GM19455 (cell line): ENCODE data around the gene SLC4A2.

Source experiments
- ATAC-seq: cut with Tn5 transposase; IDR thresholded peaks from one replicate; pipeline ENCODE4 v1.9.1; 2021; ENCODE audit not compliant: unreplicated experiment

Gene SLC4A2

DNA sequence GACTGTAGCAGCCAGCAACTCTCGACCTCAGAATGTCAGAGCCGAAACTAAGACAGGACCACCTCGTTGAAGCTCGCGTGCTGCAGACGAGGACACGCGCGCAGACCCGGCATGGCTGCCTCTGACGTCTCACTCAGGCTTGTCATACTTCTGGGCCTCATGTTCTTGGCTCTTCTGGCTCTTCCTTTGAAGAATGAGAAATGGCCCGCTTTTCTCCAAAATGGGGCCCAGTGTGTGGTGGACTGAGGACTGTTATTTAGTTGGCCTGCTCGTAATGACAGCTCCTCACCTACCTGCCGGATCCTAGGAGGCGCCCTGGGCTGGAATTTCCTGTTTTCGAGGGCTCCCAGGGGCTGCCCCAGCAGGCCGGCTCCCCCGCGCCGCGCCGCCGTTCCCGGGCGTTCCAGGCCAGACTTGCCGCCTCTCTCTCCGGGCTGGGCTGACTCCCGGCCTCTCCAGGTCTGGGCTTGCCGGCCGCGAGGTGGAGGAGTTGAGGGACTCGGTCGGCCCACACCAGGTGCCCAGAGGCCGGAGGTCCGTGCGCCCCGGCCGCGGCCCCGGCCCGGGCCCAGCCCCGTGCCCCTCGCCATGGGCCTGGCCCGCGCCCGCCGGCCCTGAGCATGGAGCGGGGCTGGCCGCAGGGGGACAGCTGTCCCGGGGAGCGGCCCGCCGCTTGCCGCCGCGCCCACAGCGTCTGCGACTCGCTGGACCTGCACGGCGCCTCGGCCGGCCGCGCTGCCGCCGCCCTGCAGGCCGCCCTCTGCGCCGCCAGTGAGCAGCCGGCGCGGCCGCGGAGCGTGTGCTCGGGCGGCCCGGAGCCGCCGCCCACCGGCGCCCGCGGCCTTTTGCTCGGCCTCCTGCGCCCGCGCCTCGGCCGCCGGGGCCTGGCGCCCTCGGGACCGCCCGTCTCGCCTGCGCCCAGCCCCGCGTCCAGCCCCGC, 55.0 kb downstream of the SLC4A2 start:
- no peak for ATAC-seq

DNA sequence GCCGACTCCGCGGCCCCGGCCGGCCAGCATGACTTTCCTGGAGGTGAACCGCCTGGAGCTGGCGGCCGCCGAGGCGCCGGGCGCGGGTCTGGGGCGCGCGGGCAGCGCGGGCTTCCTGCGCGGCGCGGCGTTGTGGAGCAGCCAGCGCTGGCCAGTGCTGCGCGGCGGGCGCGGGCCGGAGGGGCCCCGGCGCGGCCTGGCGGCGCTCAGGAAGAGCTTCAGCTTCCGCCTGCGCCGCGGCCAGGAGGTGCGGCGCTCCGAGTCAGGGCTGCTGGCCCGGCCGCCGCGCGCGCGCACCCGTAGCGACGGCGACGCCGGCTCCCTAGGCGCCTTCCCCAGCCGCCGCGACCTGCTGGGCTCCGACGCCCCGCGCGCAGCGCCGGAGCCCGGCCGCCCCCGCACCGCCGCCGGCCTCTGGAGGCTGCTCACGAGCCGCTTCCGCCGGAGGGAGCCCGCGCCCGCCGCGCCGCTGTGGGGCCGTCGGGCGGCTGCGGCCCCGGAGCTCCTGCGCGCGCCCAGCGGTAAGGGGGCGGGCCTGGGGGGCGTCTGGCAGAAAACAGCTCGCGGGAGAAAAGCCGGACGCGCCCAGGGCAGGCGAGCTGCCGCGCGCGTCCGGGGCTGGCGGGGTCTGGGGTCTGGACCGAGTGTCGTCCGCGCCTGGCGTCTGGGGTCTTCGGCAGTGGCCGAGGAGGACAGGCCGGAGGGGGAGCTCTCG, 55.9 kb downstream of the SLC4A2 start:
- ATAC-seq = no peak

DNA sequence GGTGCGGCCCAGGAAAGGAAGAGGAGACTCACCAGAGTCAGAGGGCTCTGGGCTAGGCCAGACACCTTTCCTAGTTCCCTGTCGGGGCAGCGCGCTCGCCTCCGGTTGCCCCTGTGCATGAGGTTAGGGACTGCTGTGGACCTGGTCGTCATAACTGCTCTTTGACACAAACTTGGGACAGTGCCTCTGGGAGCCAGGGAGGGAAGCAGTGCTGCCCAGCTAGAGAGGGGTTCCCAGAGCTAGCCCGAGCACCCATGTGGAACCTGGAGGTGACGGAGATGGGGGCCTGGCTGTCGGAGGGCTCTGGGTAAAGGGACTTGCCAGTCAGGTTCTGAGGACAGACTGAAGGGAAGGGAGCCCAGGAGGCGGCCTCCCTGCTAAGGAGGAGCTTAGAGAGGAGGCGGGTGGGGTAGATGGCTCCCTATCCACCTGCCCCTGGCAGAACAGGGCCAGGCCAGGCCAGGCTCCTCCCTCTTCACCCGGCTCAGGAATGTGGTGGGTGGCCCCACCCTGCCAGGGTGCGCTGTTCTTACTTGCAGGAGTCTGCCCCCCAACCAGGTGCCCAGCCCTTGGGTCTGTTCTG, 56.5 kb downstream of the SLC4A2 start:
- ATAC-seq = no peak

DNA sequence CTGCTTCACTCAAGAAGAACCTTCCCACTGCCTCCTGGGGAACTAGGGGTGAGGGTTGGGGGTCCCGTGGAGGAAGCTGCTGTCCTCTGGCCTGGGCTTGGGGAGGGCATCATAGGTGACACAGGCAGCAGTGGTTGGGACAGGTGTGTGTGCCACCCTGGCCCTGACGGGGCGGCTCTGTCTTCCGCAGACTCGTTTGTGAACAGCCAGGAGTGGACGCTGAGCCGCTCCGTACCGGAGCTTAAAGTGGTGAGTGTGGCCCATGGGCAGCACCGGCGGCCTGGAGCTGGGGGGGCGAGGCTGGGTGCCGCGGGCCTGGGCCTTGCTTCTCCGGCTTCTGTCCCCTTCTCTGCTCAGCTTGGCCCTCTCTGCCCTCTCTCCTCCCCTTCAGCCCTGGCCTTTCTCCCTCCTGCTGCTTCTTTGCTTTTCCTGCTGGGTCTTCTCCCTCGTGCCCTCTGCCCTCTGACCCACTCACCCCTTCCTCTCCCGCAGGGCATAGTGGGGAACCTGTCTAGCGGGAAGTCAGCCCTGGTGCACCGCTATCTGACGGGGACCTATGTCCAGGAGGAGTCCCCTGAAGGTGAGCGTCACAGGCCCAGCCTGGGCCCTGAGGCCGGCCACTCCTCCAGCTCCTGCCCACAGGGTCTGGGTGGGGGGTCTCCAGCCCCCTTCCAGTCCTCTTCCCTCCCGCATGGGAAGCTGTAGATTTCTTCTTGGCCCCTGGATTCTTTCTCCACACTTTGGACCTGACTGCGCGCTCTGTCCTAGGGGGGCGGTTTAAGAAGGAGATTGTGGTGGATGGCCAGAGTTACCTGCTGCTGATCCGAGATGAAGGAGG, 57.4 kb downstream of the SLC4A2 start:
- ATAC-seq = no peak

DNA sequence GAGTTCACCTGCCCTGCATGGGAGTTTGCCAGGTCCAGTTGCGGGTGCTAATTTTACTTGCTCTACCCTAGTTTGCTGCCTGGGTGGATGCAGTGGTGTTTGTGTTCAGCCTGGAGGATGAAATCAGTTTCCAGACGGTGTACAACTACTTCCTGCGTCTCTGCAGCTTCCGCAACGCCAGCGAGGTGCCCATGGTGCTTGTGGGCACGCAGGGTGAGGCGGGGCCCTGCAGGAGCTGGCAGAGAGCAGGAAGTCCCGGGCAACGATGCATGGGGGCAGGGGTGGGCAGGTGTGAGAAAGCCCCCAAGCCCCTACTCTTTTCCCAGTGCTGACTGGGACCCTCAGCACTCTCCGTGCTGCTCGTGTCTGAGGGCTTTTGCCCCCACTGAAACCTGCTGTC, 58.2 kb downstream of the SLC4A2 start:
- no peak for ATAC-seq

DNA sequence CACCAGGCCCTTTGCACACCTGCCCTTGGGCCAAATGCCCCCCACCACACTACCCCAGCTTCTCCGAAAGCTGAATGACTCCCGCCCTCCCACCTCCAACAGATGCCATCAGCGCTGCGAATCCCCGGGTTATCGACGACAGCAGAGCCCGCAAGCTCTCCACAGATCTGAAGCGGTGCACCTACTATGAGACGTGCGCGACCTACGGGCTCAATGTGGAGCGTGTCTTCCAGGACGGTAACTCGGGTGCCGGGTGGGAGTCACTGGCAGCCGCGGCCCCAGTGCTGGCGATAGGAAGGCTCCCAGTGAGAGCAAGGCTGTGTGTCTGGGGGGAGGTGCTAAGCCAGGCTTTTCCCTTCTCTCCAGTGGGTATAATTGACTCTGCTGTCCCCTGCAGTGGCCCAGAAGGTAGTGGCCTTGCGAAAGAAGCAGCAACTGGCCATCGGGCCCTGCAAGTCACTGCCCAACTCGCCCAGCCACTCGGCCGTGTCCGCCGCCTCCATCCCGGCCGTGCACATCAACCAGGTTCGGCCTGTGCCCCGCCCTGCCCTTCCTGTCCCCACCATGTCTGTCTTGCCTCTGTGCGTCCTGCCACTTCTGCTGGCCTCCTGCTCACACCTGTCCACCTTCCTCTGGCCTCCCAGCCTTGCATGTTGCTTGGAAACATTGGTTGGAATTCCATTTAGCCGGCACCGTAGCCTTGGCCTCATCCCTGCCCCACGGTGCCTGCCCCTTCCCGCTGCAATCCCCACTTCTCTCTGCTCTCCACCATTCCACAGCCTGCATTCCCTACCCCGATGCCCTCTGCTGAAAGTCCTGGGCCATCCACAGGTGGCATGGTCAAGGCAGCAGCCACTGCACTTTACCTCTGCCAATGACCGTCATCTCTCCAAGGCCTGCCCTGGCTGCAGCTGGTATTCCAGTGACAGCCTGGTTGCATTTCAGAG, 59.0 kb downstream of the SLC4A2 start:
- ATAC-seq = no peak

DNA sequence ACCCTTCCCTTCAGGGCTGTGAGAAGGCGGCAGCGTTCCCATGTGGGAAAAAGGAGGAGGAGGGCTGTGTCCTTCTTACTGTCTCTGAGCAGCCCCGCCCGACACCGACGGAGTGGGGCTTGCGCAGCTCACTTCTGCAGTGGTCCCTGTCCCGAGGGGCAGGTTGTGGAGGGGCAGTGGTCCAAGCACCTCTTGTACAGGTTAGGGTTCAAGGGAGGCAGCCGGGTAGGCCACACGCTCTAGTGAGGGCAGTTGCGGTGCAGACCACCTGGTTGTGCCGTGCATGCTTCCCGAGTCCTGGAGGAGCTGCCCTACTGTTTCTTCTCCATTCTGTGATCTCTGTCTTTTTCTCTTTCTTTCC, 59.6 kb downstream of the SLC4A2 start:
- no peak for ATAC-seq

DNA sequence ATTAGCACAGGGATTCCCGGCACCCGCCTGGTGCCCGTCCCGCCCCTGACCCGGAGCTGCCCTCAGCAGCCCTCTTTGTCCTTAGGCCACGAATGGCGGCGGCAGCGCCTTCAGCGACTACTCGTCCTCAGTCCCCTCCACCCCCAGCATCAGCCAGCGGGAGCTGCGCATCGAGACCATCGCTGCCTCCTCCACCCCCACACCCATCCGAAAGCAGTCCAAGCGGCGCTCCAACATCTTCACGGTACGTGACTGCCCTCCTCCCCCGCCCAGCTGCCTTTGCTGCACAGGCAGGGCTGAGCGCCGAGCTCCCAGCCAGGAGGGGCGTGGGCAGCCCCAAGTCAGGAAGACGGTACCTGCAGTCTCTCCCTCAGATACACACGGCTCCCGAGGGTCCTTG, 60.5 kb downstream of the SLC4A2 start:
- ATAC-seq = no peak

DNA sequence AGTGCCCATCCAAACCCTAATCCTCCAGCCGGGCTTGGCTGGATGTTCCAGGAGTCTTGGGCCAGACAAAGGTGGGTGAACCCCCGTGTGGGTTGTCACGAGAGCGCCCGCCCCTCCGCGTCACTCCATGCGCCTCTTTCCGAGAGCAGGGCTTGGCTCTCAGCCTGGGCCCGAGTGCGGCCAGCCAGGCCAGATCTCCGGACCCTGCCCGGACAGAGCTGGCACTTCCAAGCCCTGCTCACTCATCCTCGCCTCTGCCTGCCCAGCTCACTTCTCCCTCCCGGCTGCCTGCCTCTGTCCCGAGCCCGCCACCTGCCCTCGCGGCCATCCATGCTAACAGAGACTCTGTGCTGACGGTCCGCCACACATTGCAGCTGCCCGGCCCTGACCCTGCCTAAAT, 61.5 kb downstream of the SLC4A2 start:
- ATAC-seq = no peak

DNA sequence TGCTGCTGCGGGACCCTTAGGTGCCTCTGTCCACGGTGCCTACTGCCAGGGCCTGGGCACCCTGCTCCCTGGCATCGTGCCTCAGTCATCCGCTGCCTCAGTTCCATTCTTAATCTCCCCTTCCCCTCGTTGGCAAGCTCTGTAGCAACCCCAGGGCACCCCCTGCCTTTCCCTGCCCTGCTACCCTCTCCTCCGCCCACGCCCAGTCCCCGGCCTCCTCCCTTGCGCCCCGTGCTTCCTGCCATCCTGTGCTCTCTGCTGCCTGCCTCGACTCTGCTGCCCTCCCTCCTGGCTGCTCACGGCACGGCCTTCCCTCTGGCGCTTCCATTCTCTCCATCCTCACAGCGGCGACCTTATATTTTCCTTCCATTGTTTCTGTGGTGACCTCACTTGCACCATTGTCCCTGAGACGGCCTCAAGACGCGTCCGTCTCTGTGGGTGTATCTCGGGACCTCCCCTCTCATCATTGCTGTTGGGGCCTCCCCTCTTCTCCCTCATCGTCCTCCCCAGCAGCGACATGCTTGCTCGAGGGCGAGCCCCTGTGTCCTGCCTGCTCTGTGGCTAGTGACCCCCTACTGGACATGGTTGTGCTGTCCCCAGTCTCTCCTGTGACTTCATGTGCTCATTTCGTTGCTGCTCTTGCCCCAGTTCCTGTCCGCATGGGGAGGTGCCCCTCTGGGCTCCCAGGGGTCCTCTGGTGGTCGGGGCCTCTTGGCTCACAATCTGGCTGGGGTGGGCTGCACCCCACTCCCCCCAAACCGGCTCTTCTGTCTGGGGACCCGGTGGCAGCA, 62.2 kb downstream of the SLC4A2 start:
- no peak for ATAC-seq

DNA sequence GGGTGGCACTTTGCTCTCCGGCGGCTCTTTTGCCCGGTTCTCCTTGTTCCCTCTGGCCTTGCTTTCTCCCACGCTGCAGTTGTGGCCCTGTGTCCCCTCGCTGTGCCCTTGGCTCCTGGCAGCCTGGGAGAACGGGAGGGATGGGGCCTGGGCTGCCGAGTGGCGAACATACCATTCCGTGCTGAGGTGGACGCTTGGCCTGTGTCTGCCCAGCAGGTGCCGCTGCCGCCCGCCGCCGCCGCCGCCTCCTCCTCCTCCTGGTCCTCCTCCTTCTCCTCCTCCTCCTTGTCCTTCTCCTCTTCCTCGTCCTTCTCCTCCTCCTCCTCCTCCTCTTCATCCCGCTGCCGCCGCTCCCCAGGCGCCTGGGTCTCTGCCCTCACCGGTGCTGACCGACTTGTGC, 62.9 kb downstream of the SLC4A2 start:
- no peak for ATAC-seq

DNA sequence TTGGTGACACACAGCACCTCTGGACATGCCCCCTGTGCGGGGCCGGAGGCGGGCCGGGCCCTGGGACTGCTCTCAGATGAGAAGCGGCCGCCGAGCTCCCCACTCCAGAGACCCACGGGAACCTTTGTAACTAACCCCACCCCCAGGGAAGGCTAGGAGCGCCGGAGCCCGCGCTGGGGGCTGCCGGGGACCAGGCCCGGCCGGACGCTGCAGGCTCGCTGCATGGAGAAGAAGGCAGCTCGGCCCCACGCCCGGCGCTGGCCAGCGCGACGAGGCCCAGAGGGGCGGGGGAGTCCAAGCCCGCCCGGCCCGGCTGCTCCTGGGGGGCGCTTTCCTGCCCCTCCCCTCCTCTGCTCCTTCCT, 63.4 kb downstream of the SLC4A2 start:
- ATAC-seq = no peak

DNA sequence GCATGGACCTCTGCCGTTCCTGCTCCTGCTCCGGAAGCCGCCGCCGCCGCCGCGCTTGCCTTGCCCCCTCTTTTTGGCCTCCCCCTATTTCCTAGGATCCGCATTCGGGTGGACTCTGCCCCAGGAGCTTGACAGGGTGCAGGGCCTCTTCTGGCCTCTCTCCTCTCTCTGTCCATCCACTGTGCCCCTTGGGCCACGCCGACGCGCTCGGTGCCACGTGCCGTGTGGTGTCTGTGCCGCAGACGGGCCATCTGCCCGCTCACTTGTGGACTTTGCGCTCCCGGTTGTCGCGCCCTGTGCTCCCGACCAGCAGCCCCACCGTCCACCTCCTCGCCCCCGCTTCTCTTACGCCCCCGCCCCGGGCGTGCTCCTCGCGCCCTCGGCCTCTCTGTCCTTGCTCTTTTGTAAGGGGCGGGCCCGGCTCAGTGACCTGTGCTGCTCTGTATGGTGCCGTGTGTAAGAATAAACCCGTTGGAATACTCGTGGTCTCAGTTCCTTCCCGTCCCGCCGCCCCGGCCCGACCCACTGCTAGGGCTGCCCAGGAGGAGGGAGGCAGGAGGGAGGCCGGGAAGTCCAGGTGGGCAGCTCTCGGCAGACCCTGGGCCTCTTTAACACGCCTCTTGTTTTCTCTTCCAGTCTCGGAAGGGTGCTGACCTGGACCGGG, 63.9 kb downstream of the SLC4A2 start:
- ATAC-seq = no peak

DNA sequence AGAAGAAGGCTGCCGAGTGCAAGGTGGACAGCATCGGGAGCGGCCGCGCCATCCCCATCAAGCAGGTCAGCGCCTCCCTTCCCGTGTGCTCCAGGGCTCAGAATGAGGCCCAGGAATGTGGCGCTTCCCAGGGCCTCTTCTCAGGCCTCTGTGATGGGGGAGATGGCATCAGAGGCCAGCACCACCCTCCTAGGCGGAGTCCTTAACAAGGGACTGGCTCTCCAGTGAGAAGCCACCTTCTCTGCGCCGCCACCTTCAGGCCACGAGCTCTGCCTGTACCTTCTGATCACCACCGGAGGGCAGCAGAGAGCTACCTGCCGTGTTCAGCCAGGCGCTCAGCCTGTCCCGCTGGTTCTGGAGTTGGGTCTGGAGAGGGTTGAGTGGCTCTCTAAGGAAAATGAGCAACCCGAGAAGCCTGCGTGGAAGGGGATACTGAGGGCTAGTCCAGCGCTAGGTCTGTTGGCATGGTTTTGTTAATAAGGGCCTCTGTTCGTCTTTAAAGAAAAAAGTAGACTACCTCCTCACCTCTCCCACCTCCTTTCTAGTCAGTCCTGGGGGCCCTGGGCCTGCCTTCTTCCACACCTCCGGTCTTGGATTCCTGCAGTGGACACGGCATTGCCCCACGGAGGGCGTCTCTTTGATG, 64.6 kb downstream of the SLC4A2 start:
- peak; percentile 82 for ATAC-seq

DNA sequence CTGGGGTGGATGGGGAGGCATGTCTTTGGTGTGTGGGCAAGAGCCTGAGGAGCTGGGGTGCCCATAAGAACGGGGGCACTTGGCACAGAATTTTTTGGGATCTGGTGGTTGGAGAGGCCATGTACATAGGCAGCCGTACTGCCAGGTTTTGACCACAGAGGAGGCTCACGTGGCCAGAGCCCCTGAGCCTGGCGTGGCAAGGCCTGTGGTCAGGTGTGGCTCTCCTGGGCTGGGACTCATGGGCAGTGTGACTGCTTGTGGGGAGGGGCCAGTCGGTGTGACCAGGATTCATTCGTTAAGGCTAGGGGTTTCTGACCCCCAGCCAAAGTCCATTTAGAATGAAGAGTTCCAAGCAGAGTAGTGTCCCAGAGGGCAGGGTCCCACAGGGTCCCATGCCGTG, 65.1 kb downstream of the SLC4A2 start:
- ATAC-seq = no peak

DNA sequence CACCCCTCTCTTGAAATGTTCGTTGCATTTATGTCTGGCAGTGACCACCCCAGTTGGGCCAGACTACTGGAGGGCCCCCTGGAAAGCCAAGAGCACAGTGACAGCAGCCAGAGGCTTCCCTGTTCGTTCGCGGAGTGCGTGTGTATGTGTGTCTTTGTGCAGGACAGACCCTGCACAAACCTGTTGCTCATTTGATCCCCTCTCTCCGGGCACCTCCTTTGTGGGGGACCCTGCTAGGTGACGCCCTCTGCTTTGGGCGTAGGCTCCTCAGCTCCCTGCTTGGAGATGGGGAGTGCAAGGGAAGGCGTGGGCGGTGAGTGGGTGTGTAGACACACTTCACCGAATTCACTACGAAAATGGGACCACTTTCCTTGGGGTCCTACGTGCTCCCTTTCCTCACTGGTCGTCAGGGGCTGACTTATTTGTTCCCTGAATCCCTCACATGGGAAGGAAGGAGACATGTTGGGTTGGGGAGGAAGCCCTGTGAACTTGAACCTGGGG, 65.6 kb downstream of the SLC4A2 start:
- ATAC-seq = no peak

DNA sequence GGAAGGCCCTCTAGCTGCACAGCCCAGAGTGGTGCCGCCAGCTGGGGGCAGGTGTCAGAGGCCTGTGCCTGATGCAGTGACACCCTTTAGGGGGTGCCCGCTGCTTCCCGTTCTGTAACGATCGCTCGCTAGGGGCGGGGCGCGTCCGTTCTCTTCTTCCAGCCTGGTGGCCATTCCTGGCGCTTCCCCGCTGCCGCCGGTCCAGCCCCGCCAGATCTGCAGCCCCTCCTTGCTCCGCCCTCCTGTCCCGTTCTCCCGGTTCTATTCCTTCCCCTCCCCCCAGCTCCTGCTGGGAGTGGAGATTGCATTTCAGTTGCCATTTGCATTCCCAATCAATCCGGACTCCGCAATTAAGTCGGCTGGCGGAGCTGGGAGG, 66.1 kb downstream of the SLC4A2 start:
- no peak for ATAC-seq

DNA sequence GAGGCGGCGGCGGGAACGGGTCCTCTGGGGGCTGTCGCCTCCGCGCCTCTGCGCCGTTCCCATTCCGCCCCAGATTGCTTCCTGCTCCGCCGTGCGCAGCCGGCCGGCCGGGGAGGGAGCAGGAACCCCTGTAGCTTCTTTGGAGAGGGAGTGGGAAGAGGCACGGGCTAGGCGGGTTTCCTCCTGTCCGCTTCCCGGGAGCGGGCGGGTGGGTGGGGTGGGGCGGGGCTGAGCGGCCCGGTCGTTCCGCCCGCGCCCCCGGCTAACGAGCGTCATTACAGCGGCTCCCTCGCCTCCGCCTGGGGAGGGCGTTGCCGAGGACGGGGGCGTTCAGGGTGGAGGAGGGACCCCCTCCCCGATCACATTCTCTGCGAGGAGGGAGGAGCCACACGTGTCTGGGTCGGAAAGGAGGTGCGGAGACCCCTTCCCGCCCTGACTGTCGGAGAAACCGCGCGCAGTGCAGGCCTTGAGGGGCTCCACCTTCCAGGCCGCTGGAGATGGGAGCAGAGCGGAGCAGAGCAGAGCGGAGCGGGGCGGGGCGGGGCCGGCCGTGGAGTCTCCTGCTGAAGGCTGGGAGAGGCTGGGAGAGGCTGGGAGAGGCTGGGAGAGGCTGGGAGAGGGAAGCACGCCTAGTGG, 66.6 kb downstream of the SLC4A2 start:
- ATAC-seq = no peak
